ENCODE data around the gene SERPINA6. TPM values are rescaled to one million over a fixed set of nuclear protein-coding genes. Genes with fewer than 3 reads are reported as not detected.

Gene SERPINA6
- total RNA-seq, 4 donors from 2014 or later: 0.48 to 0.82 (median 0.80) TPM; not detected in 1

- Histone ChIP-seq H3K27ac (no peak overlapping the region), H3K27me3 (no peaks in the 10 kb centered on the region), H3K4me3 (no peak overlapping the region), H3K36me3 (no peaks in the 10 kb centered on the region), H3K4me1 (no peaks in the 10 kb centered on the region), H3K9me3 (no peaks in the 10 kb centered on the region)
- WGBS, 2 donors (ENCODE audit: low coverage in 1 of 2): 71 to 85% methylated on average over 7 of the region's 7 CpGs
- in situ Hi-C loops (cut with MboI; ENCODE audit: low pct_ligation_motif_present in 1 of 4, low pct_unique_long_range_greater_than_20kb in 1 of 4, low sequenced_read_pairs in 3 of 4) (no loop called here), intact Hi-C loops (cut with DNase I; ENCODE audit: low total_unique reads) (no loop called here)
- DNase-seq: no peak
- no peak for TF ChIP-seq POLR2A (IDR thresholded peaks at IDR 0.05)
- no peak for TF ChIP-seq CTCF (IDR thresholded peaks at IDR 0.05)
- TF ChIP-seq EP300 (IDR thresholded peaks at IDR 0.05; ENCODE audit: low read depth): no peak
- TF ChIP-seq POLR2AphosphoS5 (IDR thresholded peaks at IDR 0.05): no peak
These were observed 45.8 kb upstream of the SERPINA6 start for GRCh38 chr14:94368956-94369355.

GRCh38 chr14:94368243-94368590 lies 45.1 kb upstream of the SERPINA6 start:
- Histone ChIP-seq H3K36me3 (no peaks in the 10 kb centered on the region), H3K27ac (no peak overlapping the region), H3K4me1 (no peaks in the 10 kb centered on the region), H3K27me3 (no peaks in the 10 kb centered on the region), H3K9me3 (no peaks in the 10 kb centered on the region), H3K4me3 (no peak overlapping the region)
- WGBS, 2 donors (ENCODE audit: low coverage in 1 of 2): 87% methylated on average over 3 of the region's 3 CpGs; no CpG with 5 or more reads in 1 of the 2 donors
- DNase-seq: no peak
- TF ChIP-seq POLR2A (IDR thresholded peaks at IDR 0.05) (no peak), CTCF (IDR thresholded peaks at IDR 0.05) (no peak), POLR2AphosphoS5 (IDR thresholded peaks at IDR 0.05) (no peak), EP300 (IDR thresholded peaks at IDR 0.05; ENCODE audit: low read depth) (no peak)
- in situ Hi-C loops (cut with MboI; ENCODE audit: low pct_ligation_motif_present in 1 of 4, low pct_unique_long_range_greater_than_20kb in 1 of 4, low sequenced_read_pairs in 3 of 4) (no loop called here), intact Hi-C loops (cut with DNase I; ENCODE audit: low total_unique reads) (no loop called here)

GRCh38 chr14:94367347-94368242 lies 44.5 kb upstream of the SERPINA6 start:
- no peaks in the 10 kb centered on the region for H3K4me1 ChIP-seq
- H3K9me3 ChIP-seq: no peaks in the 10 kb centered on the region
- in situ Hi-C loops (cut with MboI; ENCODE audit: low pct_ligation_motif_present in 1 of 4, low pct_unique_long_range_greater_than_20kb in 1 of 4, low sequenced_read_pairs in 3 of 4): no loop called here
- no peak for TF ChIP-seq EP300 (IDR thresholded peaks at IDR 0.05; ENCODE audit: low read depth)
- no peak for TF ChIP-seq POLR2A (IDR thresholded peaks at IDR 0.05)
- TF ChIP-seq CTCF (IDR thresholded peaks at IDR 0.05): no peak
- TF ChIP-seq POLR2AphosphoS5 (IDR thresholded peaks at IDR 0.05): no peak
- WGBS, 2 donors (ENCODE audit: low coverage in 1 of 2): 84% methylated on average over 12 of the region's 12 CpGs; no CpG with 5 or more reads in 1 of the 2 donors
- DNase-seq: no peak
- H3K27me3 ChIP-seq: no peaks in the 10 kb centered on the region
- no peak overlapping the region for H3K4me3 ChIP-seq
- H3K36me3 ChIP-seq: no peaks in the 10 kb centered on the region
- H3K27ac ChIP-seq: no peak overlapping the region
- intact Hi-C loops (cut with DNase I; ENCODE audit: low total_unique reads): no loop called here

- no peak for DNase-seq
- Histone ChIP-seq H3K36me3 (no peaks in the 10 kb centered on the region), H3K4me3 (no peak within 1 kb of the TSS), H3K27me3 (no peaks in the 10 kb centered on the region), H3K9me3 (no peaks in the 10 kb centered on the region), H3K4me1 (no peaks in the 10 kb centered on the region), H3K27ac (no peak within 1 kb of the TSS)
- in situ Hi-C loops (cut with MboI; ENCODE audit: low pct_ligation_motif_present in 1 of 4, low pct_unique_long_range_greater_than_20kb in 1 of 4, low sequenced_read_pairs in 3 of 4): no loop called here
- intact Hi-C loops (cut with DNase I; ENCODE audit: low total_unique reads): no loop called here
- 70 to 81% methylated on average over 2 to 14 of the region's 14 CpGs for WGBS, 2 donors (ENCODE audit: low coverage in 1 of 2)
- TF ChIP-seq POLR2A (IDR thresholded peaks at IDR 0.05): no peak
- no peak for TF ChIP-seq POLR2AphosphoS5 (IDR thresholded peaks at IDR 0.05)
- no peak for TF ChIP-seq EP300 (IDR thresholded peaks at IDR 0.05; ENCODE audit: low read depth)
- no peak for TF ChIP-seq CTCF (IDR thresholded peaks at IDR 0.05)
These were observed 43.2 kb upstream of the SERPINA6 start, which contains the start of gene SERPINA2 for GRCh38 chr14:94366146-94366915. Gene SERPINA2, minus strand, starts transcription at chr14:94366698.
